Aorta (tissue), 5 donors: Measurements from ENCODE around the gene VANGL1. TPM values are rescaled to one million over a fixed set of nuclear protein-coding genes. Genes with fewer than 3 reads are reported as not detected.
A peak's percentile ranks its signal among the peaks of the same experiment; 100 is the strongest.

Source experiments
- ATAC-seq: fragments of 200-7000 bp; cut with Tn5 transposase; one replicate; pipeline ENCODE4 v1.9.1; 2022; ENCODE audit warnings: moderate library complexity; ENCODE audit not compliant: low FRiP score
- DNase-seq, 2 donors: peaks; one replicate each; pipeline ENCODE4 v3.0.0-alpha.2; 2020
- H3K27ac ChIP-seq, 2 donors: one replicate each; pipeline ENCODE4 v1.5.1; 2013; ENCODE audit warnings: low read length in 2 of 2, mild to moderate bottlenecking in 2 of 2, moderate library complexity in 2 of 2, control low read depth in 1 of 2, inconsistent platforms in 1 of 2, low read depth in 1 of 2
- H3K27me3 ChIP-seq, 2 donors: one replicate each; pipeline ENCODE4 v1.6.1; 2013; ENCODE audit warnings: control low read depth in 1 of 2, low read length in 1 of 2, mild to moderate bottlenecking in 1 of 2, moderate library complexity in 1 of 2; ENCODE audit not compliant: insufficient read depth in 2 of 2, control insufficient read depth in 1 of 2
- H3K36me3 ChIP-seq, 2 donors: one replicate each; pipeline ENCODE4 v1.6.1; 2013; ENCODE audit warnings: control low read depth in 1 of 2, low read length in 1 of 2, mild to moderate bottlenecking in 1 of 2; ENCODE audit not compliant: insufficient read depth in 2 of 2, control insufficient read depth in 1 of 2
- H3K4me1 ChIP-seq, 2 donors: one replicate each; pipeline ENCODE4 v1.6.1; 2013; ENCODE audit warnings: low read length in 2 of 2, control low read depth in 1 of 2, mild to moderate bottlenecking in 1 of 2, moderate library complexity in 1 of 2; ENCODE audit not compliant: insufficient read depth in 2 of 2, control insufficient read depth in 1 of 2
- H3K4me3 ChIP-seq, 2 donors: one replicate each; pipeline ENCODE4 v1.5.1; 2013; ENCODE audit warnings: low read length in 2 of 2, control low read depth in 1 of 2, mild to moderate bottlenecking in 1 of 2
- H3K9me3 ChIP-seq: one replicate; pipeline ENCODE4 v1.6.1; 2013; ENCODE audit warnings: mild to moderate bottlenecking, low read length; ENCODE audit not compliant: control insufficient read depth
- whole genome bisulfite sequencing, 2 donors: extraction: QIAGEN DNeasy Blood & Tissue Kit; methylation state at CpG; one replicate each; pipeline ENCODE4 v1.1.7; 2013; 5-methylcytosine and 5-hydroxymethylcytosine counted together
- intact Hi-C, 2 donors: fragments of 100-400 bp; cut with DNase I; formaldehyde crosslinking; loops; one replicate each; pipeline versions ENCODE4 v1.14.2 to v1.15.0; 2022
- polyA plus RNA-seq, 2 donors: library from polyadenylated mRNA; stranded (reverse); fragments of 200-250 nt; gene quantifications; one replicate each; pipeline ENCODE4 v1.2.3, GENCODE V29; 2013
- total RNA-seq, 2 donors: library from RNA; stranded (reverse); fragmentation: NEBNext Ultra II Directional; extraction: Animal tissue kit (Norgen Biotek cat#: 25700); gene quantifications; one replicate each; pipeline ENCODE4 v1.2.1, GENCODE V29; 2021
- donor health status: healthy with polysubstance abuse.
- donor health status: Bipolar disorder and iron deficiency.
- donor health status: DM: no; HTN: no; CAD: no.
- donor health status: DM: no; HTN: no; CAD: no.
- donor health status: DM: yes; HTN: yes; CAD: no.

The VANGL1 gene
- total and polyA plus RNA-seq, 4 donors: 0.75 to 14.8 (median 6.0) TPM

DNA sequence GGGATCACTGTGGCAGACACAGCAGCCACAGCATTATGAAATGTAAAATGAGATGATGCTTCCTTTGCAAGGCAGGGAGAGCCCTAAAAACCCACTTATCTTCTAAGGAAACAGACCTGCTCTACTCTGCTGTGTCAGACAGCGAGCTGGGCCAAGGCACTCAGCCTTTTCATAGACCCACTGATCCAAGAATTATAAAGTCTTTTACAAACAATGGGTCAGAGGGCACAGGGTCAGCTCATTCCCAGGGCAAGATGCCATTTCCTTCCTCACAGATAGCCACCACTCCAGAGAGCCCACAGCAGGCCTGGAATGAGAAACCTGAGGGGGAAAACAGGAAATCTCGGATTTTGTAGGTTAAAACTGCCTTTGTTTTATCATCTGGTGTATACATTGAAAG lies 83.8 kb downstream of the VANGL1 start:
- ATAC-seq (peak; percentile 22), DNase-seq (no peak)
- Histone ChIP-seq H3K4me3 (no peak overlapping the region), H3K27ac (no peak overlapping the region), H3K36me3 (no peaks in the 10 kb centered on the region), H3K9me3 (no peaks in the 10 kb centered on the region), H3K27me3 (no peaks in the 10 kb centered on the region), H3K4me1 (no peaks in the 10 kb centered on the region)
- 81 to 88% methylated on average over 2 of the region's 2 CpGs for WGBS, 2 donors
- intact Hi-C loops: loop anchor here in 1 of 2 donors (5.0 kb wide), 1 partner anchor 37 kb away; no protein-coding TSS in a partner anchor

DNA sequence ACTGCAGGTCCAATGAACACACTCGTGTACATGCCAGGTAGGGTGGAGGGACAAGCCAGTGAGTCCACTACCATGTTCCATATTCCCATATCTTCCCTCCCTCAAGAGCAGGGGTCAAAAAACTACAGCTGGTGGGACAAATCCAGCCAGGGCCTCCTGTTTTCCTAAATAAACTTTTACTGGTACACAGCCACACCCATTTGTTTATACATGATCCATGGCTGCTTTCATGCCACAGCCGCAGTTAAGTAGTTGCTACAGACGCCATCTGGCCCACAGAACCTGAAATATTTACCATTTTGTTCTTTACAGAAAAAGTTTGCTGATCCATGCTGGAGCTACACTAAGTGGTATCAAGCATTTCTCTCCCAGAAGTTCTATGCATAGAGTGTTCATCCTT lies 84.4 kb downstream of the VANGL1 start:
- Histone ChIP-seq H3K27ac (no peak overlapping the region), H3K9me3 (no peaks in the 10 kb centered on the region), H3K36me3 (no peaks in the 10 kb centered on the region), H3K4me1 (no peaks in the 10 kb centered on the region), H3K27me3 (no peaks in the 10 kb centered on the region), H3K4me3 (no peak overlapping the region)
- intact Hi-C loops: loop anchor here in 1 of 2 donors (5.0 kb wide), 1 partner anchor 36 kb away; no protein-coding TSS in a partner anchor
- 88 to 90% methylated on average over 3 of the region's 3 CpGs for WGBS, 2 donors
- DNase-seq (no peak), ATAC-seq (no peak)

DNA sequence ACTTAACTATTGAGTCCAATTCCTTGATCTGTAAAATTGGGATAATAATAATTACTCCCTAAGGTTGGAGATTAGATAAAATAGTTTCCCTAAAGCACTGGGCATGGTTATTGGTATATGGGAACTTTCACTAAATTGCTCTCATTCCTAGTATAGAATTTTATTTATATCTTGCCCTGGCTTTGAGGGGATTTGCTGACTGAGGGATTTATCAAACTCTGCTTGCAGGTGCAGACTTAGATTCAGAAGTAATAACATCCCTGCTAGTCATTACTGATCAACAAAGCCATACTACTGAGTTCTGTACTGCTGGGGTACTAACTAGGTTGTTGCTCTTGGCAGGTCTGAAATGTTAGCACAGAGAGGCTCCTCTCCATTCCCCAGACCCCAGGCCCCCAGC lies 84.8 kb downstream of the VANGL1 start:
- H3K4me1 ChIP-seq: no peaks in the 10 kb centered on the region
- H3K36me3 ChIP-seq: no peaks in the 10 kb centered on the region
- ATAC-seq (no peak), DNase-seq (no peak)
- no peak overlapping the region for H3K4me3 ChIP-seq
- H3K27ac ChIP-seq: no peak overlapping the region
- H3K27me3 ChIP-seq: no peaks in the 10 kb centered on the region
- intact Hi-C loops: loop anchor here in 1 of 2 donors (5.0 kb wide), 1 partner anchor 36 kb away; no protein-coding TSS in a partner anchor
- H3K9me3 ChIP-seq: no peaks in the 10 kb centered on the region

DNA sequence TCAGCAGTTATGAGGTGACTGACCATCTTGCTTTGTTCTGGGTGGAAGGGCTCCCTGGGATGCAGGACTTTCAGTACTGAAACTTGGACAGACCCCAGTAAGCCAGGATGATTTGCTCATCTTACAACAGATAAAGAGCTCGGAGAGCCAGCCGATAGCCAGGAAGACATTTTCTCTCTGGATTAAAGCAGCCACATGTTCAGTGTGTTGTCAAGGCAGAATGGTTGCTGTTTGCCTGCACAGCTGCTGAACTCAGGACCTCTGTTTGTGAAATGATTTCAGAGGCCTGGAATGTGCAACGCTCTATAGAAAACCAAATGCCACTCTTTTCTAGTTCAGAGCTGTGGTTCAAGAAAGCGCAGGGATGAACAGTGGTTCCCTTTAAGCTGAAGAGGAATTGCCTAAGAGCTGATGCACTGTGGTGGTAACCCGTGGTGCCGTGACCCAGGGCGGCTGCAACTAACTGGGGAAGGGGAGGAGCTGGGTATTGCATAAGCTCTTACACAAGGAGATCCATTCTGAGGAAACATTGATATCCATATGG lies 86.0 kb downstream of the VANGL1 start:
- Histone ChIP-seq H3K27ac (peak overlapping the region in 1 of 2 donors; percentile 8), H3K36me3 (no peaks in the 10 kb centered on the region), H3K4me1 (no peaks in the 10 kb centered on the region), H3K27me3 (no peaks in the 10 kb centered on the region), H3K9me3 (no peaks in the 10 kb centered on the region), H3K4me3 (no peak overlapping the region)
- WGBS, 2 donors: 20 to 22% methylated on average over 7 of the region's 7 CpGs
- ATAC-seq (peak; percentile 84), DNase-seq (peak in 1 of 2 donors; percentile 83)
- intact Hi-C loops: loop anchor here in 1 of 2 donors (5.0 kb wide), 1 partner anchor 35 kb away; no protein-coding TSS in a partner anchor

DNA sequence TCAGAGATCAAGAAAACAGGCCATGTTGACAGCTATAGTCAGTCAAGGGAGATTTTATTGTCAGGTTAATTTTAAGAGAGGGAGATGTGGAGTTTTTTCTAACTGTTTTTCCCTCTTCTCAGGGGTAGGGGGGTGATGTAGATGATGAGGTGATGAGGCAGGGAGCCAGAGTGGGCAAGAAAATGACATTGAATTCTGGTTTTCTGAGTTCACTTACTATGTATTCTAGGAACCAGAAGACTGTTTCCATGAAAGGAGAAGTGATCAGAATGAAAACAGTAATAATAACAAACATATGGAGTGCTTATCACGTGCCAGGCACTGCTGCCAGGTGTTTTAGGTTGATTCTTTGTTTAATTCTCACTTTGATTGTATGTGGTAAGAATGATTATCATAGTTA lies 86.6 kb downstream of the VANGL1 start:
- no peaks in the 10 kb centered on the region for H3K36me3 ChIP-seq
- no peaks in the 10 kb centered on the region for H3K4me1 ChIP-seq
- no peaks in the 10 kb centered on the region for H3K27me3 ChIP-seq
- H3K27ac ChIP-seq: no peak overlapping the region
- ATAC-seq (no peak), DNase-seq (no peak)
- no peak overlapping the region for H3K4me3 ChIP-seq
- 64 to 74% methylated on average over 1 of the region's 1 CpG for WGBS, 2 donors
- intact Hi-C loops: loop anchor here in 1 of 2 donors (5.0 kb wide), 1 partner anchor 34 kb away; no protein-coding TSS in a partner anchor
- no peaks in the 10 kb centered on the region for H3K9me3 ChIP-seq

DNA sequence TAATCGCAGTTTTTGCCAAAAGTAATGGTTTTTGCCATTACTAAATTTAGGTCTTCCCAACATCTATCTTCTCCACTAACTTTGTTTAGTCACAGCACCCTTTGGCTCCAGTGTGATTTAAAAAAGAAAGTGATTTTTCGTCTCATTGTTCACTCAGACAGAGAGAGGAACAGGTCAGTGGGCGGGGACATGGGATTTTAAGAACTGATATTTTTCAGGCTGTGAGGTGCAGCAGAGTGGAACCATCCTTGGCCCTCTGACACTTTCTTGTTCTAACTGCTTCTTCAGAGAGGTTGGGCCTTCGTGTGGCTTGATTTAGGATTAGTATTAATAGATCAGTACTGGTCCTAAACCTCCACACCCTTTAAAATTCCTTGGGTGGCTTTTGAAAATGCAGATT lies 88.0 kb downstream of the VANGL1 start:
- Histone ChIP-seq H3K9me3 (no peaks in the 10 kb centered on the region), H3K27me3 (no peaks in the 10 kb centered on the region), H3K4me3 (no peak overlapping the region), H3K27ac (no peak overlapping the region), H3K4me1 (no peaks in the 10 kb centered on the region), H3K36me3 (no peaks in the 10 kb centered on the region)
- no peak for ATAC-seq
- 80 to 83% methylated on average over 4 of the region's 4 CpGs for WGBS, 2 donors
- DNase-seq: no peak
- intact Hi-C loops: loop anchor here in 1 of 2 donors (5.0 kb wide), 1 partner anchor 33 kb away; no protein-coding TSS in a partner anchor

DNA sequence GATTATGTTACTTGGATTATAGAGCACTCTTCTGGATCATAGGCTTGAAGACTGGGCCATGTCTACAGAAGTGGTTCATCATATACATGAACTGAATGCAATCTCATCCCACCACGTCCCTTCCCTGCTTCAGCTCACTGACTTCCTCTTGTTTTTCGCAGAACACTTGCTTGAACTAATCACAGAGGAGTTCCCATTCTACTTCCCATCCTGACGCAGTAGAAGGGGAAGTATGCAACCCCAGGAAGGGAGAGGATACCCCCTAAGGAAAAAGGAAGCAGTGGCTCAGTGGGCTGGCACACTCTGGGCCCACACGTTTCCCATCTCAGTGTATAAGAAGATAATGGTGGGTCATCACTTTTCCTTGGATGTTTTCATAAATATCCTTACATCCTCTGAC lies 90.5 kb downstream of the VANGL1 start:
- WGBS, 2 donors: 71 to 79% methylated on average over 4 of the region's 4 CpGs

DNA sequence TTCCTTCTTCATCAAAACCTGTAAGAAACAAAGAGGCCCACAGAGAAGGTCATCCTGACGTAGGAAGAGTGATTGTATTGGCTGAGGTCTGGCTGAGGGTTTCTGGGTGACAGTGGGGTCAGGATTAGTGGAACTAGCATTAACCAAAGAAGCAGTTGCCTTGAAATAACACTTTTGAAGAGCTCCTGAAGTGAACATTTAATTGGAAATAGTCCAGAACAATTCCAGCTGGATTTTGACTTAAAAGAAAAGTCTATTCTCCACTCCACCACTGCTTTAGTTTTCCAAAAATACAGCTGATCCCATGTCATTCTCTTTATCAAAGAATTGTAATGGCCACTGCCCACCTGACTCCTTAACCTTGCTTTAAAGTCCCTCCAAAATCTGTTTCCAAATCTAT lies 99.0 kb downstream of the VANGL1 start:
- ATAC-seq (no peak), DNase-seq (no peak)
- 77 to 83% methylated on average over 1 of the region's 1 CpG for WGBS, 2 donors
- Histone ChIP-seq H3K27me3 (no peaks in the 10 kb centered on the region), H3K9me3 (no peaks in the 10 kb centered on the region), H3K4me1 (no peaks in the 10 kb centered on the region), H3K36me3 (no peaks in the 10 kb centered on the region), H3K27ac (no peak overlapping the region), H3K4me3 (no peak overlapping the region)
- intact Hi-C loops: no loop called here

More for the DNA sequence above, 90.5 kb downstream of the VANGL1 start:
- no peak overlapping the region for H3K4me3 ChIP-seq
- no peak for ATAC-seq
- no peaks in the 10 kb centered on the region for H3K4me1 ChIP-seq
- H3K9me3 ChIP-seq: no peaks in the 10 kb centered on the region
- no peaks in the 10 kb centered on the region for H3K27me3 ChIP-seq
- no peak for DNase-seq
- no peak overlapping the region for H3K27ac ChIP-seq
- no peaks in the 10 kb centered on the region for H3K36me3 ChIP-seq
- intact Hi-C loops: no loop called here

DNA sequence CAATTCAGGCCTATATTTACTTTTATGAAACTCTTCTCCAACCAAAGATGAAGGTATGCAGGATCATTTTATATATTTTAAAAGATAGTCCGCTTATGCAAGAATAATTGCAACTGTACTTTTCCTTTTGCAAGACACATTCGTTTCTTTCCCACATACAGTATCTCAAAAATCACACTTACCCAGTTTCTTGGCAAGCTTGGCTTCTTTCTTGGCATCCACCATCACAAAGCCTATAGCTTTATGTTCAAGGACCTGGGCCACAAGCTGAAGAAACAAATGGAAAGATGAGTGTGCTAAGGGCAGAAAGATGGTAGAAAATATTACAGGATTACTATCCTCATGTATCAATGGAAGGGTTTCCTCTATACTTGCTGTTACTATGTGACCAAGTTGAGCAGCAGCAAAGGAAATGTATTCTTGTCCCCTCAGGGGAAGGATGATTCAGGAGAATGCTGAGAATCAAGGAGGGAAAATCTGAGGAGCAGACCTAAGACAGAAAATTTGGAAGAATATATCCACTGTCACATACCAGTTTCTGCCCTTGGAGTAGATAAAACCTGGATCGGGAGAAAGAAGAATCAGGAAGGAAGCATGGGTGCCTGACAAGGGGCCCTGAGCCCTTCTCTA lies 103.0 kb downstream of the VANGL1 start:
- peaks cover 0 to 3% of the 10 kb centered on the region in 2 donors for H3K4me1 ChIP-seq
- no peak overlapping the region for H3K27ac ChIP-seq
- ATAC-seq (no peak), DNase-seq (no peak)
- WGBS, 2 donors: 67 to 77% methylated on average over 3 of the region's 3 CpGs
- no peak overlapping the region for H3K4me3 ChIP-seq
- H3K9me3 ChIP-seq: no peaks in the 10 kb centered on the region
- intact Hi-C loops: no loop called here
- H3K36me3 ChIP-seq: no peaks in the 10 kb centered on the region
- no peaks in the 10 kb centered on the region for H3K27me3 ChIP-seq
